DMS114 treated with DMSO at 0.1 percent for 48 hours (cell line): Measurements from ENCODE around the gene TGOLN2.
"Not testable (repeated sequence)": the region's sequence is repeated elsewhere in the genome, so short reads cannot be mapped to it uniquely, and the experiment has no call there.

ENCODE experiments used
- DNase-seq: peaks from one replicate; lab custom pipeline; 2025; ENCODE audit not compliant: unreplicated experiment; lab: John Stamatoyannopoulos, UW

The TGOLN2 gene

DNA sequence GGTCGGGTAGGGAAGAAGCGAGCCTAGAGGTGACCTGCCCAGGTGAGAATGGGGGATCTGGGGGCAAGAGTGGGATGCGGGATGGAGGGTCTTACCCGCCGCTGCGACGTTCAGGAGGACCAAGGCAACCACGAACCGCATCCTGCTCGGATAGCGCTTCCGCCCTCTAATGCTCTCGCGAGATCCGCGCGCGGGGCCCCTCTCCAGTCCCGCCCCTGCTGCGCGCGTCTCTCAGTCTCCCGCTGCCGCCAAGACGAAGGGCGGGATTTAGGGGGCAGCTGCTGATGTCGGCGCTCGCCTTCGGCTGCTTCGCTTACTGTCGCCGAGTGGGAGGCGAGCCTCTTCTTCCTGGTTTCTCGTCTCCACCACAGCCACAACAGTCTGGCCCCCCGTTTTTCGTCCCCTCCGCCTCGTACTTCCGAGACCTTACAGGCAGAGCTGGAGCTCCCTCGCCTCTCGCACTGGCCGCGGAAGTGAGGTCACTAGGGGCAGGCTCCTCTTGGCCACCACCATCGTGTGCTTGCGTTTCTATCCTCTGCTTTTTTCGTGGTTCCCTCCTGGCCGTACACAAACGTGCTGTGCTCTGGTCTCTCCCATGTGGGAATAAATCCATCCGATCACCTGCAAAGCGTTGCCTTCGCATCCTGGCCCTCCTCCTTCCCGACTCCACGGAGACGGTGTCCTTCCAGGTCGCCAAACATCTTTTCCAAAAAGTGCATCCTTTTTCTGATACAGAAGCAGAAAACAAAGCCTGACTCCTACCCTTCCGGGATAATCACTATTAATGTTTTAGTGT, at the start of gene TGOLN2:
TGOLN2 (minus strand) TSS at position 168 of the 796 bp plus-strand sequence; CDS start at position 141, 27 bp downstream.
- peak; percentile 90 for DNase-seq

DNA sequence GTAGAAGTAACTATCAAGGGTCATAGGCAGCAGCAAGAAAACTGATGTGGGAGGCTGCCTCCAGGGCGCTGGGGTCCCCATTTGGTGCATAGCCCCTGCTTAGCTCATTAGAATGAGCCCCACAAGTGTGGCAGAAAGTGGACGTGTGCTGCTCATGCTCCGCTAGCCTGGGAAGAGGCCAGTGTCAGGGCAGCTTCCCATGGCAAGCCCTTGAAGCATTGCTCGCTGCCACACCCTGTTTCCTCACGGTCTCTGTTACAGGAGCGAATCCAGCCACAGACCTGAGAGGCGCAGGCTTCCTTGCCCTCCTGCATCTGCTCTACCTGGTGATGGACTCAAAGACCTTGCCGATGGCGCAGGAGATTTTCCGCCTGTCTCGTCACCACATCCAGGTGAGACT, 49.3 kb upstream of the TGOLN2 start:
- no peak for DNase-seq

DNA sequence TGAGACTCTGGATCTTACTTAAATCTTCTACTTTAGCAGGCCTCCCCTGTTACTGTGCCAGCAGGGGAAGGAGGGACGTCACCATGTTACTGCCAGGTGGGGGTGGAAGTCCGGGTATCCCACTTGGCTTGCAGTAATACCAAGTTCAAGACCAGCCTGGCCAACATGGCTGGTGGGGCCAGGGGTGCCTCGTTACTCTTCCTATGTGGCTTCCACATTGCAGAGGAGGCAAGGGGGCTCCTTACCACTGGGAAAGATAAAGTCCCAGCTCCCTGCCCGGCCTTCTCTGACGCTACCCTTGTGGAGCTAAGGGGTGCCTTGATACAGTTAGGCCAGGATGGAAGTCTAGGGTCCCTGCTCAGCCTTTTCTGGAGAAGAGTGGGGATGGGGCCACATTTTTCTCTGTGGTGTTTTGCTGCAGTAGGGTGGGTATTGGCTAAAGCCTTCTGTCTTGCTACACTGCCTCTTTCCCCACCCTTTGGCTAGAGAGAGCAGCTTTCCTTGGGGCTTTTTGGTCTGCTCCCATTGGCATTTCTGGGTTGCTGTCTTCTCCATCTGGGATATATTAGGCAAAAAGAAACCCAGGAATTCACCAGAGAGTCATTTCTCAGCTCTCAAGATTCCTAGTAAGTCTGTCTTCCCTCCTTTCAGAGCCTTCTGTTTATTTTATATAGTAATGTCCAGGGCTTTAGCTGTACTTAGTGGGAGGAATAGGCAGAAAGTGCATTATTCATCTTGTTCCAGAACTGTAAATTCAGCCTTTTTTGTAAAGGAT, 48.7 kb upstream of the TGOLN2 start:
- no peak for DNase-seq

DNA sequence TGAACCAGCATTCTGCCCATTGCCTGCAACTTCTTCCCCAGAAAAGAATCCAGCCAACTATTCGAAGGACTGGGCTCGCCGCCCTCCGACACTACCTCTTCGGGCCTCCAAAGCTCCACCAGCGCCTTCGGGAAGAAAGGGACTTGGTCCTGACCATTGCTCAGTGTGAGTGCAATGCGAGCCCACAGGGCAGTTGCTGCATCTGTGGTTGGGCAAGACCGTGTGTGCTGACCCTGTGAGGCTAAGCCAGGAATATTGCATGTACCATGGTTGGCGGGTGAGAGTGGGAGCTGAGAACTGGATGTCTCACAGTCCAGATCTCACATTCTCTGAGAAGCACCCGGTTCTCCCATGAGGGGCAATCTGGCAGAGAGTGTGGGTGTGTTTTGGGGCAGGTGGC, 43.3 kb upstream of the TGOLN2 start:
- no peak for DNase-seq

DNA sequence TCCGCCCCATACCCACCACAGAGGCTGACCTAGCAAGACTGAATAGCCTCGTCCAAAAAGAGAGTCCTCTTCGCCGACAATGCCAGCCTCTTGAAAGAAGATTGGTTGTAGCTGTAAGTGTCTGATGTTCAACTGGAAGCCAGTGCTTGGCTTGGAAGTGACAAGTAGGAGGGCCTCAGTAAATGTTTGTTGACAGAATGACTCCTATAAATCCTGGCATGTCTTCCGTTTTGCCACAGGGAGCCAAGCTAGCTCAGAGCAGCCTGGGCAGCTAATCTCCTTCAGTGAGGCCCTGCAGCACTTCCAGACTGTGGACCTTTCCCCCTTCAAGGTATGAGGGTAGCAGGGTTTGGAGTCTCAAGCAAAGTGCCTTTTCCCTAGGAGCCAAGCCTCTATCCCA, 41.7 kb upstream of the TGOLN2 start:
- DNase-seq: no peak

DNA sequence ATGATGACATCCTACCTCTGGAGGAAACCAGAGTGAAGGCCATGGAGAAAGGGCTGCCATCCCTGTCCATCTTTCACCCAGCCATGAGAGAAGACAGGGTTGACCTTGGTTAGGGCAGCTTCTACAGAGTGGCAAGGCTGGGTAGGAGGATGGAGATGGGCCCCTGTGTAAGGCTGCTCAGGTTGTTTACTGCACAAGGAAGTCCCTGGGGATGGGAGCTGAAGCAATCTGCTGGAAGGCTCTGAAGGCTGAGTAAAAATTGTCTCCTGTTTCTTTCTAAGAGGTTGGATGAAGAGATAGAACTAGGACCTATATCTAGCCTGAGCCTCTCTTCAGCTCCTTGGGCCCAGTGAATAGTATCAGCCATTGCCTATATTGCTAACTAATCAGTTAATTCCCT, 41.1 kb upstream of the TGOLN2 start:
- no peak for DNase-seq

DNA sequence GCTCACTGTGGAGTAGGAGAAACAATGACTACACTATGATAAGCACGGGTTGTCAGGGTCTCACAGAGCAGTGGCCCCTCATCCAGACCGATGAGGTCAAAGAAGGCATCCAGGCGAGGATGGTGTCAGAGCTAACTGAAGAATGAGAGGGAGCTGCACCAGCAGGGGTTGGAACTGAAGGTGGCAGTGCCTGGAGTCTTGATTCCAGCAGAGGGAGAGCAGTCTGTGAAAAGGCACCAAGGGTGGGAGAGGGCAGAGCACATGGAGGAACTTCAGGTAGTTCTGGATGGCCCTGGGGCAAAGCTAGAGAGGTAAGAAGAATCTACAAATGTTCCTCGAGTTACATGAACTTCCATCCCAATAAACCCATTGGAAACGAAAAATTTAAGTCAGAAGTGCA, 39.4 kb upstream of the TGOLN2 start:
- DNase-seq: no peak

DNA sequence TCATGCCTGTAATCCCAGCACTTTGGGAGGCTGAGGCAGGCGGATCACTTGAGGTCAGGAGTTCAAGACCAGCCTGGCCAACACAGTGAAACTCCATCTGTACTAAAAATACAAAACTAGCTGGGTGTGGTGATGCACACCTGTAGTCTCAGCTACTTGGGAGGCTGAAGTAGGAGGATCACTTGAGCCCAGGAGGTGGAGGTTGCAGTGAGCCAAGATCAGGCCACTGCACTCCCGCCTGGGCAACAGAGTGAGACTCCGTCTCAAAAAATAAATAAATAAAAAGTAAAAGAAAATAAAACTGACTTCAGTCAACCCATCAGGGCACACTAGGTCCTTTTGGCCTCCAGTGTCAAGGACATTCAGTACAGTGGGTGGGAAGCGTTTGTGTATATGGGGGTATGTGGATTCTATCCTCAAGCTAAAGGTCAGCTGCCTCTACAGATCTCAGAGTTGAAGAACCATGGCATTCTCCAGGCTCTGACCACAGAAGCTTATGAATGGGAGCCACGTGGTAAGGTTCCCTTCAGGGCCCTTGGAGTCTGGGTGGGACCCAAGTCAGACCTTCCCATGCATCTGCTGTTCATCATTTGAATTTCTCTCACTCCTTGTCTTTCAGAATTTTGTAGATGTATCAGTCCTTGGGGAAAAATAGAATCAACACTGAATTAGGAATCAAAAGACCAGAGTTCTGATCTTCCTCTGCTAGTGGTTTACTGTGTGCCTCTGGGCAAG, 35.0 kb upstream of the TGOLN2 start:
- DNase-seq: not testable (repeated sequence)

DNA sequence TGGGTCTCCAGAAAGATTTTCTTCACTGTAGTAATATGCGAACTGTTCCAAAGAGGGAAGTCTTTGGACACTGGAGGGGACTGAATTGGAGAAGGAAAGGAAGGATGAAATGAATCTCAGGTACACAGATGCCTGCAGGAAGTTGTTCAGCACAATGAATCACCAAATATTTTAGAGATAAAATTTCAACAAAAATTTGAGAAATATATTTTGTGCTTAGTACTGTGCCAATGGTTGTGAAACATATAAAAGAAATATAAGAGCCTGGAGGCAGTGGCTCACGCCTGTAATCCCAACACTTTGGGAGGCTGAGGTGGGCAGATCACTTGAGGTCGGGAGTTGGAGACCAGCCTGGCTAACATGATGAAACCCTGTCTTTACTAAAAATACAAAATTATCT, 29.9 kb upstream of the TGOLN2 start:
- no peak for DNase-seq

DNA sequence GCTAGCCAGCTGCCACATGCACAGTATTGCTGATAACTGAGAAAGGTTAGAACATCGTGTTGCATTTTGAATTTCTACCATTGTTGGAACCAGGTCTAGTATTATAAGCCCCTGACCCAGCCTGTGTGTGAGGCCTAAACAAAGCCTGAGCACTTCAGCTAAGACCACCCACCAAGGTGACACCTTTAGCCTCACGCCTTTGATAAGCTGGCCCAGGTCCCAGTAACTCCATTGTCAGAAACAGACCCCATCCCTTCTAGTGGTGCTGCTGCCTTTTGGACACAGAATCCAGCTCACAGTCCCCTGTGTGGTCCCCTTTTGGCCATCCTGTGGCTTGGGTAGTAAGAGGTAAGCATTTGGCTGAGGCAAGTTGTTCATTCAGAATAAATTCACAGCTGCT, 28.4 kb upstream of the TGOLN2 start:
- no peak for DNase-seq

DNA sequence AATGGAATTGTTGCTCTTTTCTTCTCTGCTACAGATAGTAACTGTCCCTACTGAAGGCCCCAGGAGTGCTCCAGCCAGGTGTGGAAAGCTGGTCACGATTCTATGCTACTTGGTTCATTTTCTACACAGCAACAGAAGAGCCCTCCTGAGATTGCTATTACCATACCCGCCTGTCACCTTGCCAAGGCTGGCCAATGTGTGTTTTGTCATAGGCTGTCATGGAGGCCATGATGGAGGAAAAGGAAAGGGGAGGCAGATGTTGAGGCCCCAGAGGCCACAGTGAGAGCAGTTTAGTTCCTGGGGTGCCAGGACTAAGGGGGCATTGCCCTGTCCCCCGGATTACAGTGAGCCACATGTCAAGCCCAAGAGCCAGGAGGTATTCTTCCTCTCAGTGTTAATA, 27.7 kb upstream of the TGOLN2 start:
- DNase-seq: no peak

DNA sequence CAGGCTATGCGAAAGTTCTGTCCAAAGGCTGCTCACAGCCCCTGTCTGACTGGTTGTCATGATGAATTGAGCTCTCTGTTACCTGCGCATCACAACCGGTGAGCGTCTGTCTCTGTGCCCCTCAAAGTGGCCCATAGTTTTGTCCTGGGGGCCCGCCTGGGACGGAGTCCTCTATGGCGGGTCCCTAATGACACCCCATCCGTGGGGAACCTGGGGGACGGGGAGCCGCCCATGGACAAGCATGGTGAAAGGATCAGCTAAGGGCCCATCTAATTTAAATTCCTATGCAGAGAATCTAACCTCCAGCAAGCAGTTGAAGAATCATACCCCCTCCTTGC, 27.3 kb upstream of the TGOLN2 start:
- no peak for DNase-seq

DNA sequence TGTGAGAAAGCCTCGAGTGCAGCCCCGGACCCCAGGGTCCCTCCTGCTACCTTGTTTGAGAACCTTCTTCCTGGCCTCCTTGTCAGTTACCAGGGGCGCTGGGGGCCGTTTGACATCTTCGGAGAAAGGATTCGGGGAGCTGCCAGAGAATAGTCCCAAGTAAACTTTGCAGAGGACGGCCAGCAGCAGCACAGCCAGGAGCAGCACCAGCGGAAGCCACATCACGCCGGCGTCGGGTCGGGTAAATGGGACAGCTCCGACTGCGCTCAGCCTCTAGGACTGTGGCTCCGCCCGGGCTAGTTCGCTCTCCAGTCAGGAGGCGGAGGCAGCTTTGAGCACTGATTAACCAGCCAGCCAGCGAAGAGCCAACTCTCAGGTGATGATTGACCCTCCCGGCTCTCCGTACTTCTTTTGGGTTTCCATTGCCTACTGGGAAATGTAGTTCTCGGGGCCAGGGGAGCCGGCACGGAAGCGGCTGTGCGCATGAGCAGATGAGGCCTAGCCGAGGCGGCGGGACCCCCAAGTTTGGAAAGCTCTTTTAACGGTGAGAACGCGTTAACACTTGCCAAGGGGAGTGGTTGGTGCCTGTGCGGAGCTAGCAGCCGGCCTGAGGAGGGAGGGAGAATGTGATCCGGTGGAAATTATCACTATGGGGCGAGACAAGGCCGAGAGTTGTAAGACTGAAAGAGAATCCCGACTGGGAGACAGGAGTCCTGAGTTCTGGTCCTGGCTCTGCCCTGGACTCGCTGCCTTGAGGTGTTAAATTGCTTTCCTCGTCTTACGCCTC, 26.7 kb upstream of the TGOLN2 start, which contains the start of the genes ELMOD3 and RETSAT:
ELMOD3 (plus strand) TSS at position 484 of the 787 bp plus-strand sequence. CDS start 2,430 bp downstream, outside the sequence.
RETSAT (minus strand) TSS at position 243 of the 787 bp plus-strand sequence; CDS start at position 222, 21 bp downstream.
- peak; percentile 99 for DNase-seq

DNA sequence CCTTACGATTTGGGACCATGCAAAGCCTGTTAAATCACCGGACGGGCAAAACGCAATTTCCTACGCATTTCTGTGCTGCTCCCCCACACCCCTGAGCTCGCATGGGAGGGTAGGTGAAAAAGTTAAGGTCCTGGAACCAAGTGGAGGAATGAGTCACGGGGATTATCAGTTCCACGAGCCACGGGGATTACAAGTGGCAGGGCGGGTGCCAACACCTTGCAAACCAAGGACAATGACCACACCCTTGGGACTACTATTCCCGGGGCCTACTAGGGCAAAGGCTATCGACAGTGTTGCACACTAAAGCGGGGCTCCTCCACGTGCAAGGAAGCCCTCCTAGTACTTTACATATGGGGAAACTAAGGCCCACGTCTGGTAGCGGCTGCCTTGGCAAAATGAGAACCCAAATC, 26.1 kb upstream of the TGOLN2 start:
- no peak for DNase-seq

DNA sequence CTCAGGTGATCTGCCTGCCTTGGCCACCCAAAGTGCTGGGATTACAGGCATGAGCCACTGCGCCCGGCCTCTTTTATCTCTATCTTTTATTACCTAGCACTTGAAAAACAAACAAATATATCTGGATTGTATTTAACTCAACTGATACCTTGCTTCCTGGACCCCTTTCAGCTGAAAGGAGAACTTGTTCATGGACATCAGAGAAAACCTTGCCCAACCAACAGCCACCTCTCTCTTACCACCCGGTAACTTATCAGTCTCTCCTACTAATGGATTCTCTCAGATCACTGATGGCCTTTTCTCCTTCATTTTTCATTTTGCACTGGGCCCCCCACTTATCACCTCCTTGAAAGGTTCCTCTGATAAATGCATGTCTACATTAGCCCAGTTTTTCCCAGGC, 19.8 kb upstream of the TGOLN2 start:
- DNase-seq: no peak

DNA sequence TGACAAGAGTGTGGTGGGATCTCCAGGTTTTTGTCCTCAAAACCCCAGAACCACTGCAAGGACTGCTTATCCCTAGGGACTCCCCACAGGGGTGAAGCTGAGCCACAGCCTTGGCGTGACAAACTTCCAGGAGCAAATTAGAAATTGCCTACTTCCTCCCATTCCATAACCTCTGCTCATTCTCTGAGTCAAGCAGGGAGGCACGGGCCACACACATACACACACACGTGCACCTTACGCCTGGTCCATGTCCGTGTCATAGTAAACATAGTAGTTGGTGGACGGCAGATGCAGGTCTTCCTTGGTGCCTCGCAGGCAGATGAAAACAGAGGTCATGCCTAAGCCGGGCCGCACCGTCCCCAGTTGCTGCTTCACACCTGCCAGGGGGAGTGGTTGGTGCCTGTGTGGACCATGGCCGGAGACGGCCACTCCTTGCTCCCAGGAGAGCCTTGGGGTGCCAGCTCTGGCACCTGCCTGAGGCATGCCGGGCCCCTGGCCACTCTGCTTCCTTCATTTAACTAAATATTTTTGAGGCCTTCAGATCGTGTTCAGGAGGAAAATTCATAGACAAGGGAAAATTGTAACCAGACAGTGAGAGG, 16.7 kb upstream of the TGOLN2 start:
- no peak for DNase-seq

DNA sequence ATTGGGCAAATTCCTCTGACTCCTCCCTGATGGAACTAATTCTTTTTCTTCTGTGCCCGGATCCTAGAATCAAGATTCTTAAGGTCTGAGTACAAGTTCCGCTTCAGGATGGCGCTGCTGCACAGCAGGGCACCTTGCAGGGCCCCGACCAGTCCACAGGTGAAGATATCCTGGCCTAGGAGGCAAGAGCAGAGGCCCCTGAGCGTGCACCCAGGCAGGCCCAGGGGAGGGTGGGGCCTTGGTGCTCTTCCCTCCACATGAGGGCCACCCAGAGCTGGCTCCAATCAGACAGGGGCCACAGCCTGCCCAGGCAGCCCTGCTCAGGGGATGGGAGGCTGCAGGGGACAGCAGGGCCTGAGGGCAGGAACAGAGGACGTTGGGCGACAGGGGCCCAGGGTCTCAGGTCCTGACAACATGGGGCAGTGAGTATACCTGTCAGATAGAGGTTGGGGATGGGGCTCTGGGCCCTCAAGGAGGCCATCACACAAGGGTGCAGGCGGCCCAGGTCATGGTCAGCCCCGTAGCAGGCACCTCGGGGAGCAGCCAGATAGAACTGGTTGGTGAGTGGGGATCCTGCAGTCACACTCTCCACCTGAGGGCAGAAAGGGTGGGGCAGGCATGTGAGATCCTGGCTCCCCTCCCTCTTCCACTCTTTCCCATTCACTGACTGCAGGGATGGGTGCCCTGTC, 15.6 kb upstream of the TGOLN2 start:
- DNase-seq: not testable (repeated sequence)

DNA sequence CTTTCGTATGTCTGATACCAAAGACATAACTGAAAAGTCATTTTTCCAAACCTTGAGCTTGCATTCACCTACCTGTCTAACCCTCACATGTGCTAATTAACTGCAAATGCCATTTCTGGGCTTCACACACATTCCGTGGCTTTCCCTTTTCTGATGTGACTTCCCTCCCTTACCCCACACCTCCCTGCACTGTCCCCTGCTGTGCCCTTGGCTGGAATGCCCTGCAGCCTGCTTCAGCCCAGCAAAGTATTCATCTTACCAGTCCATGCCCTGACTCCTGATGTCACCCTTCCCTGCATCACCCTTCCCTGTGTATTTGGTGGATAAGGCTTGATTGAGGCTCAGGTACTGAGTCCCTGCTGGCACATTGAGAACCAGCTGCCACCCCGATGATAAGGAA, 14.4 kb upstream of the TGOLN2 start:
- DNase-seq: no peak

DNA sequence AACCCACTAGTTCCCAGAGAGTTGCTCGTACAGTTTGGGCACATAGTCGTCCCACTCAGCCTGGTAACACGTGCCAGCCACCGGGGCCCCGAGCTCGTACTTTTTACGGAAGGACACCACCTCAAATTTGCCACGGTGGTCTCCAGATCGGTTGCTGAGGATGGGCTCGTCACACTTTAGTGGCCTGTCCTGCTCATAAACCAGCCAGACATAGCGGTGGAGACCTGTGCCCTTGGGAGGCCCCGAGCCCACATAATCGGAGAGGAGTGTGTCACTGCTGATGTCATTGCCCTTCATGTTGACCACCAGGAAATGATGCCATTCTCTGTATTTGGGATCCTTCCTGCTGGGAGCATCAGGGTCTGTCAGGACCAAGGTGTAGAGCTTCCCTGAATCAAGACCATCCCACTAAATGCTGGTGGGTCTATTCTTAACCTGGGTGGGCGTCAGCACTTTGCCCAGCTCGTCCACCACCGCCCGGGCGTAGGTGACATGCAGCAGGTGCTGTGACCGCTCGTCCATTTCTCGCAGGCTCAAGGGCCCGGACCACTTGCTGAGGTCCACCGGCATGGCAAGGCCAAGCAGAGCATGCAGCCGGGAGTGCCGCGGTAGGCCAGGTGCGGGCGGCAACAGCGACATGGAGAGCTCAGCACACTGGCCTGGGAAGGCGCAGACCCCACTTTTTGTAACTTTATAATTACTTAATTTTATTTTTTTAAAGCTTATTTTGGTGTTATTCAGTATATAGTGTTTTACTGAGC, 13.7 kb upstream of the TGOLN2 start:
- DNase-seq: no peak
